IPS DF 19.7 (cell line): ENCODE data around the gene GJC2.
"Not testable (repeated sequence)": the region's sequence is repeated elsewhere in the genome, so short reads cannot be mapped to it uniquely, and the experiment has no call there.

ENCODE experiments used
- DNase-seq: peaks from one replicate; pipeline ENCODE4 v3.0.0-alpha.2; 2013; ENCODE audit warnings: low read depth, low spot score

The GJC2 gene

GRCh38 chr1:228149406-228150119 is at the start of gene GJC2:
TSS of gene GJC2 (plus strand) at chr1:228149930. CDS start at chr1:228157759, 7,829 bp downstream.
- no peak for DNase-seq

- DNase-seq = no peak
These were observed 48.7 kb upstream of the GJC2 start for GRCh38 chr1:228100822-228101613.

DNA sequence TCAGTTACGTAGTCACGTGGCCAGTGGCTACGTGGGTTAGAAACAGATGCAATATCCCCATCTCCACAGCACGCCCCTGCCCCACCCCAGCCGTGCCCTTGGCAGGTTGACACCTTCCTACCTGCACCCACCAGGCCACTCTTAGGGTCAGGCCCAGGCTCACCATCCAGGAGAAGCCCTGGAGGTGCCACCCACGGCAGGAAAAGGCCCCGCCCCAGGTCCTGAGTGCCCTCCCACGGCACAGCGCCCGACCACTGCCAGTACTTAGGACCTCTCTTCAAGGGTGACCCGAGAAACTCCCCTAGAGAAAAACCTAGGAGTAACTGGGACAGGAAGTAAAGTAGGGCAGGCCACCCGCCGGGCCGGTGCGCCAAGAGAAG is 48.1 kb upstream of the GJC2 start:
- DNase-seq = no peak

- no peak for DNase-seq
These were observed 47.5 kb upstream of the GJC2 start for GRCh38 chr1:228101994-228102790.

- DNase-seq = peak; percentile 75
These were observed 46.7 kb upstream of the GJC2 start, which contains the start of gene C1orf35 for GRCh38 chr1:228102791-228103620. TSS of gene C1orf35 (minus strand) at chr1:228103325. CDS start at chr1:228103227, 98 bp downstream.

- DNase-seq = no peak
These were observed 45.0 kb upstream of the GJC2 start for GRCh38 chr1:228104526-228105269.

GRCh38 chr1:228105270-228105995 is 44.3 kb upstream of the GJC2 start:
- no peak for DNase-seq

DNA sequence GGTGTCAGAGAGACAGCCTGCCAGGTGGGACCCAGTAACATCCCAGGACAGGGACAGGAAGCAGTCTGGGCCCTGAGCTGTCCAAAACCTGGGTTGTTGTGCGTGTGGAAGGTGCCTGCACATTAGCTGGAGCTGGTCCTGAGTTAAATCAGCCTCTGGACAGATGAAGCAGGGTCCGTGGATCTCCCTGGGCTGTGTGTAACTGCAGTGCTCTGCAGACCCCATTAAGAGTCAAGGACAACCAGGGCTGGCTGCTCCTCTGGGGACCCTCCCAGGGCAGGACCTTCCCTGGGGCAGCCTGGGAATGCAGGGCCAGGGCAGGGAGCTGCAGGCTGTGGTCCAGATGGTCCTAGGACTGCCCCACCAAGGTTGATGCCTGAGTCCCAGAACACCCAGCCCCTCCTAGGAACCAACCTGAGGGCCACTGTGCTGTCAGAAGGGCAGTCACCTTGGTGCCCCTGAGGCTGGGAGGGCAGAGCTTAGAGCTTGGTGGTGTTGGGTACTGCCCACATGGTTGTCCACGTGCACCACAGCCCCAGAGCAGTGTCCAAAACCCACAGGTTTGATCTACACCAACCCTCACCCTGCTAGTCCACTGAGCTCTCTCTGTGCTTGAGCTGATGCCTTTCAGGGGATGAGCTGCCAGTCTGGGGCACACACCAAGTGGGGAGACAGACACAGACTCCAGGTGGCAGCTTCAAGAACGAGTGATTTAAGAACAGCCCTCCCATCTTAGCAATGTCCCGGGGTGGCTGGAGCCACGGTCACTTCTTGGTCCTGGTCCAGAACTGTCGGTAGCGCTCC is 43.5 kb upstream of the GJC2 start:
- DNase-seq = no peak

- no peak for DNase-seq
These were observed 43.0 kb upstream of the GJC2 start for GRCh38 chr1:228106800-228107054.

DNA sequence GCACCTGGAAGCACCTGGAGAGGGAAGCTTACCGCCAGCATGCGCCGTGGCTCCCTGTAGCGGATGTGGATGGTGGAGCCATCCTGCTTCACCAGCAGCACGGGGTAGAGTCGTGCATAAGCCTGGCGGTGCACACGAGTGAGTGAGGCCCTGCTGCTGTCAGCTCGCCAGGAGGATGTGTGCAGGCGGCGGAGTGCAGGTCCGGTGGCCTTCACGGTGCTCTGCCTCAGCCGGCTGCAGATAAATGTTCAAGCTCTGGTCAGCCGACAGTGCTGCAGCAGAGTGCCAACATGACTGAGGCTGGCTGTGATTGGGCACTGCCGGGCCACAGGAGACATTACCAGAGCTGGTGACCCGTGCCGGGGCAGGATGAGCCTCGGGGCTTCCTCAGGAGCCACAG is 42.1 kb upstream of the GJC2 start:
- DNase-seq = no peak

GRCh38 chr1:228108055-228108690 is 41.6 kb upstream of the GJC2 start:
- no peak for DNase-seq

DNA sequence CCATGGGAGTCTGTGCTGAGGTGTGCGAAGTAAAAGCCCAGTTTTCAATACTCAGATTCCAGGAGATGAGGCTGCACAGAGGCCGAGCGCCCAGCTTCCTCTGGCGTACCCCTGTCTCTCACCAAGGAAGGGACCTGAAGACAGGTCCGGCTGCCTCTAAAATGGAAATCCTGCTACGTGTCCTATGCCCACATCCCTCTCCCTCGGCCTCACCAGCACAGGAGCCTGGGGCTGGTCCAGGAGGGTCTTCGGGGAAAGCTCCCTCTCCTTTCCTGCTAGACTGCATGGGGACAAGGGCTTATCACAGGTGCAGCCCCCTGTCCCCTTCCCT is 41.0 kb upstream of the GJC2 start:
- no peak for DNase-seq

DNA sequence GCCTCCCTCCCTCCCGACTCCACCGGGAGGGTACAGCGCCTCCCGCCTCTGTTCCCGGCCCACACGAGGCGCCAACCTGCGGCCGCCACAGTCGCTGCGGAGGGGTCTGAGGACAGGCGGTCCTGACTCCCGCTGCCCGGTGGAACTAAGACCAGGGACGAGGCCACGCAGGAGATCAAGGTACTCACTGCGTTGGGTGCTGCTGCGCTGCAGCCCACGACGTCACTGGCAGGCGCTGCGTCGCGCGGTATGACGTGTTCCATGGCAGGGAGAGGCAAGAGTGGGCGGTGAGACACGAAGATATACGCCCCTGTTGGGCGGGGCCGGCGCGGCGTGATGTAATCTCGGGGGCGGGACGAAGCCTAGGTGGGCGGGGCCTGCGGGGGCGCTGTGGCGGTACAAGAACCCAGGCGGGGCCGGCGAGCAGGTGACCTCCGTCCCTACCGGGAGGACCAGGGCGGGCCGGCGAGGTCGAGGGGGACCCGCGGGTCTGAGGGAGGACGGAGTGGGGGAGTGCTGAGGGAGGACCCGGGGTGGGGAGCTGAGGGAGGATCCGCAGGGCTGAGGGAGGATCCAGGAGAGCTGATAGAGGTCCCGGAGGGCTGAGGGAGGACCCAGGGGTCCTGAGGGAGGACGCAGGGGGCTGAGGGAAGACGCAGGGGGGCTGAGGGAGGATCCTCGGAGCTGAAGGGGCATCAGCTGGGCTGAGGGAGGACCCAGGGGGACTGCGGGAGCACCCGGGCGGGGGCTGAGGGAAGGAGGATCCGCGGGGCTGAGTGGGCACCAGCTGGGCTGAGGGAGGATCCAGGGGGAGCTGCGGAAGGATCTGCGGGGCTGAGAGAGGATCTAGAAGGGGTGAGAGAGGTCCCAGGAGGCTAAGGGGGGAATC is 40.4 kb upstream of the GJC2 start, which contains the start of gene MRPL55:
Gene MRPL55 (minus strand): TSS at position 227 of the 889 bp plus-strand sequence. CDS start 1,039 bp downstream, outside the sequence.
- DNase-seq = peak; percentile 56

- no peak for DNase-seq
These were observed 39.7 kb upstream of the GJC2 start for GRCh38 chr1:228109962-228110488.

- no peak for DNase-seq
These were observed 39.2 kb upstream of the GJC2 start for GRCh38 chr1:228110556-228110955.

DNA sequence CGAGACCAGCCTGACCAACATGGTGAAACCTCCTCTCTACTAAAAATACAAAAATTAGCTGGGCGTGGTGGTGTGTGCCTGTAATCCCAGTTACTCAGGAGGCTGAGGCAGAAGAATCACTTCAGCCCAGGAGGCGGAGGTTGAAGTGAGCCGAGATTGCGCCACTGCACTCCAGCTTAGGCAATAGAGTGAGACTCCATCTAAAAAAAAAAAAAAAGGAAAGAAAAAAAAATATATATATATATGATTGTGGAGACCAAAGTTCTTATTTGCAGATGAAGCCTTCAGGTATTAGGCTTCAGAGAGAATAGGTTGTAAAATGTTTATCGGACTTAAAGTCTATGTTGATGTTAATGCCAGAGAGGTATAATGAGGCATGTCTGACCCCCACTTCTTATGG is 38.4 kb upstream of the GJC2 start:
- not testable (repeated sequence) for DNase-seq

- DNase-seq = no peak
These were observed 37.6 kb upstream of the GJC2 start for GRCh38 chr1:228112167-228112566.

DNA sequence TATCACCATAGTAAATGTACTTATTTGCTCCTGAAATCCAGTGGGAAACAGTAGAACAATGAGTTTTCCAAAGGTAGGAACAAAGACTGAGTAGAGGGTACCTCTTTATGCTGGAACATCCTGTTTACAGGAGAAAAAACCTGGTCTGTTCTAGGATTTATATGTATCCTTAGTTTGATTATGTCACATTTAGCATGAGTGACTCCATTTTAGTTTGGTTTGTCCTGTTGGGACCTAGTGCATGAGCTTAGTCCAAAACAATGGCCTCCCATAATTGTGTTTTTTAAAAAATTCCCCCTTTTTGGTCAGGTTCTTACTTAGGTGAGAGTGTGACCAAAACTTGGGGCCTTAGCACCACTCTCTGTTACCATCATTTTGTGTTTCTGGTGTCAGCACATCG is 37.1 kb upstream of the GJC2 start:
- DNase-seq = no peak
